GM19043 (cell line): Measurements from ENCODE around the gene DHRSX.
"Not testable (repeated sequence)": the region's sequence is repeated elsewhere in the genome, so short reads cannot be mapped to it uniquely, and the experiment has no call there.

Experiments
- ATAC-seq: cut with Tn5 transposase; IDR thresholded peaks from one replicate; pipeline ENCODE4 v1.9.1; 2021; ENCODE audit warnings: low read depth; ENCODE audit not compliant: unreplicated experiment

The DHRSX gene

GRCh38 chrX:2460821-2461710 is 39.7 kb downstream of the DHRSX start:
- not testable (repeated sequence) for ATAC-seq

- ATAC-seq, result not testable (repeated sequence)
These were observed 40.7 kb downstream of the DHRSX start for GRCh38 chrX:2460048-2460447.

GRCh38 chrX:2458309-2458708 is 42.5 kb downstream of the DHRSX start:
- no peak for ATAC-seq

GRCh38 chrX:2457289-2458133 is 43.3 kb downstream of the DHRSX start:
- no peak for ATAC-seq

- not testable (repeated sequence) for ATAC-seq
These were observed 44.7 kb downstream of the DHRSX start for GRCh38 chrX:2456091-2456490.

- not testable (repeated sequence) for ATAC-seq
These were observed 46.2 kb downstream of the DHRSX start for GRCh38 chrX:2454620-2455019.

GRCh38 chrX:2452799-2453198 is 48.0 kb downstream of the DHRSX start:
- no peak for ATAC-seq

- ATAC-seq, result no peak
These were observed 48.4 kb downstream of the DHRSX start for GRCh38 chrX:2452317-2452784.

- no peak for ATAC-seq
These were observed 49.1 kb downstream of the DHRSX start for GRCh38 chrX:2451501-2452316.

GRCh38 chrX:2450681-2451080 is 50.1 kb downstream of the DHRSX start:
- no peak for ATAC-seq

GRCh38 chrX:2449135-2449886 is 51.5 kb downstream of the DHRSX start:
- ATAC-seq, result no peak

GRCh38 chrX:2447484-2447883 is 53.3 kb downstream of the DHRSX start:
- ATAC-seq, result no peak

GRCh38 chrX:2446815-2447214 is 54.0 kb downstream of the DHRSX start:
- ATAC-seq, result no peak

GRCh38 chrX:2445662-2446623 is 54.8 kb downstream of the DHRSX start:
- no peak for ATAC-seq

- no peak for ATAC-seq
These were observed 58.1 kb downstream of the DHRSX start for GRCh38 chrX:2442694-2443093.

- no peak for ATAC-seq
These were observed 59.3 kb downstream of the DHRSX start for GRCh38 chrX:2441466-2441865.

- no peak for ATAC-seq
These were observed 61.2 kb downstream of the DHRSX start for GRCh38 chrX:2439613-2440012.

GRCh38 chrX:2435465-2435864 is 65.3 kb downstream of the DHRSX start:
- no peak for ATAC-seq
